HG03521 (cell line): ENCODE measurements around the gene OMP.

Experiments used
- ATAC-seq: cut with Tn5 transposase; IDR thresholded peaks from one replicate; pipeline ENCODE4 v1.9.1; 2021; ENCODE audit warnings: mild to moderate bottlenecking, moderate library complexity; ENCODE audit not compliant: unreplicated experiment

Gene OMP

DNA sequence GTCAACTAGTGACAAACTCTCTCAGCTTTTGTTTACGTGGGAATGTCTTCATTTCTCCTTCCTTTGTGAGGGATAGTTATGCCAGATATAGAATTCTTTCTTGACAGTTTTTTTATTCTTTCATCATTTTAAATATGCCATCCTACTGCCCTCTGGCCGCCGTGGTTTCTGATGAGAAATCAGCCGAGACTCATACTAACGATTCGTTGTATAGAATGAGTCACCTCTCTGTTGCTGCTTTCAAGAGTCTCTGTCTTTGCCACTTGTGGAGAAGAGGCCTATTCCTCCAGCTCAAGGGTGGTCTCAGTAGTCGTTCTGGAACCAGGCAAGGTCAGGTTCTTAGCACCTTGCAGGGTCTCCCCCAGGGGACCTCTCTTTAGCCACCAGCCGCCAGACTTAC, 33.4 kb downstream of the OMP start:
- no peak for ATAC-seq

- no peak for ATAC-seq
These were observed 34.3 kb downstream of the OMP start for GRCh38 chr11:77136784-77137420.

DNA sequence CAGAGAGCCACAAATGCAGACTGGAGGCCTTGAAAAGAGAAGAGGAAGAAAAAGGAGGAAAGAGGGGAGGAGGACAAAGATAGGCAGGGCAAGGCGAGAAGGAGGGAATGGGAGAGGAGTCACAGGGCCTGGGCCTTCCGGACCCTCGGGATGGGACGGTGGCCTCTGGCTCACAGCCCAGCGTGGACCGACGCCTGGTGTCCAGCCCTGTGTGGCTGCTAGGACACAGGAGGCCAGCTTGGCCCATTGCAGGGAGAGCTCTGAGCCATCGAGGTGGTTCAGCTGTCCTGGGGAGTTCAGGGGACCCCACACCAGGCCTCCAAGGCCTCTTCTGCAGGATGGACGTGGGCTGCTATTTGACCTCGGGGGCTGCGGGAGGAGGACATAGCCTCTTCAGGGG, 34.8 kb downstream of the OMP start:
- ATAC-seq: no peak

DNA sequence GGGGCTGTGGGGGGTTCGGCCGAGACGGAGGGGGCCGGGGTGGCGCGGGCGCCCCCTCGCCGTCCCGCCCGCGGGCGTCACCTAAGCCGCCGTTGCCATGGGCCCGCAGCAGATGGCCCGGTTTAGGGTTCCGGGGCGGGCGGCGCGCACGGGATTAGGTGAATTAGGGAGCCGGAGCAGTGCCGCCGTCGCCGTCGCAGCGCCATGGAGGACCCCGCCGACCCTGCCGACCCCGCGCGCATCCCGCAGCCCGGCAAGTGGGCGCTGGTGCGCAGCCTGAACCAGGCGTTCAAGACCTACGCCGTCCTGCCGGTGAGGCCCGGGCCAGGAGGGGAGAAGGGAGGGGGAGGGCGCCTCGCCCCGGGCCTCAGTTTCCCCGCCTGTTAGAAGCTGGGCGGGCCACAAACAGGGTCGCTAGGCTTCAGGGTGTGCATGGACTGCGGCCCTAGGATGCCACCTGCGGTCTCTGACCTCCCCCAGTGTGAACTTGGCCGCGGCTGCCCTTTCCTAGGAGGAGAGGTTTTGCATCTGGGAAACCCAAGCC, 35.5 kb downstream of the OMP start:
- no peak for ATAC-seq

DNA sequence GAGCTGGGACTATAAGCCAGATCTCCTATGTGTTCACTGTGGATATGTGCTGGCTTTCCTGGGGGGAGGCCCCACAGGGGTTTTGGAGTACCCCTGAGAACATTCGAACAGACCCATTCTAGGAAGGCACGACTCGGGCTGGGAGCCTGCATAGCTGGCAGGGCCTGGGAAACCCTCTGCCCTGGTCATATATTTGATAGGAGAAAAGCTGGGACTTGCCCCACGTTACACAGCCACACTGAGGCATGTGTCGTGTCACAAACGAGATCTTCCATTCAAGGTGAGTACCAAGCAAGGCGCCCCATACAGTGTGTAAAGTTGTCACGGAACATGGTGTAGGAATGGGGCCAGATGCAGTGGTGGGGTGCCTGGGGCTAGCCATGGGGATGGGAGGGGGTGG, 36.6 kb downstream of the OMP start:
- no peak for ATAC-seq

- ATAC-seq: no peak
These were observed 37.7 kb downstream of the OMP start for GRCh38 chr11:77140231-77140851.

GRCh38 chr11:77141034-77141433, 38.4 kb downstream of the OMP start:
- ATAC-seq: no peak

- ATAC-seq: no peak
These were observed 38.8 kb downstream of the OMP start for GRCh38 chr11:77141475-77141874.

GRCh38 chr11:77142091-77142975, 39.7 kb downstream of the OMP start:
- no peak for ATAC-seq

DNA sequence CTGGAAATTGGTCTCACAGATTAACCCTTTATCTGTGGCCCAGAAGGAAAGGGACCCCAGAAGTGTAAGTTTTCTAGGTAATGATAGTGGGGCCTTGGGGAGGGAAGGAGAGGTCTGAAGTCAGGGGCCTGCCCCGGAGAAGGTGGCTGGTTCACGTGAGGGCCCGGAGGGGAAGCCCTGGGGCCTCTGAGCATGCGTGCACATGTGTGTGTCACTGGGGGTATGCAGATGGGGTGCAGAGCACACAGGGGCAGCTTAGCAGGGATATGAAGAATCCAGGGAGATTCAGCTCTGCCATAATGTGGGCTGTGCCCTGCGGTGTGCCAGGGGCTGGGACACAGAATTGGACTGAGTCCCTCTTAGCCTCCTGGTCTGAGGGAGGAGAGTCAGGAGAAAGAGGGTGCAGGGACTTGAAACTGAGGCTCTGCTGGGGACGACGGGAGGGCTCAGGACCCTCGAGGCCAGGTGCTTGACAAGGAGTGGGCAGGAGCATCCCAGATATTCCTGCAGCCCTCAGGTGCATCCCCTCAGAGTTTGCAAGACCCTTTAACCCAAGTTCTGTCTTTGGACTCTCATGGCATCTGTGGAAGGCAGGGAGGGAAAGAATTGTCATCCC, 40.9 kb downstream of the OMP start:
- no peak for ATAC-seq

- ATAC-seq: no peak
These were observed 41.7 kb downstream of the OMP start for GRCh38 chr11:77144196-77144856.

DNA sequence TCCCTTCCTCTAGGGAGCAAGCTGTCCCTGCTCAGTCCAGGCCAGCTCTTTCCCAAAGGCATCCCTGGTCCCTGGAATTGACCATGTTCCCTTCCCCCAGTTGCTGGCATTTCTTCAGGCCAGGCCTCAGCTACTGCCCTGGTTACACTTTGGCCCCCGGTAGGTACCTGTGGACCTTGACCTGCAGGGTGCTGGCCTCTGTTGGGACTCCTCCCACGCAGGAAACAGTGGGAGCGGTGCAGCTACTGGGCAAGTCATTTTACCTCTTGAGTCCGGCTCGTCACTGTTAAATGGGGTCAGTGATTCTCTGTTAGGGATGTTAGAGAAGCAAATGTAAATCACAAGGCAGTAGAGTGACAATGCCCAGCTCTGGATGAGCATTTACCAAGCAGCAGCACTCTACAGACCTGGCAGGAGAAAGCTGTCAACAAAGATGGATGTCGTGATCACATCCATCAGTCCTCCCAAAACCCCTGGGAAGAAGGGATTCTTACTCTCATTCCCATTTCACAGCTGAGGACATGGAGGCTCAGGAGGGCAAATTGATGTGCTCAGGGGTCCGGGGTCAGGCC, 42.3 kb downstream of the OMP start:
- no peak for ATAC-seq

GRCh38 chr11:77146261-77147035, 43.8 kb downstream of the OMP start:
- ATAC-seq: no peak

GRCh38 chr11:77147036-77147315, 44.3 kb downstream of the OMP start:
- ATAC-seq: no peak

DNA sequence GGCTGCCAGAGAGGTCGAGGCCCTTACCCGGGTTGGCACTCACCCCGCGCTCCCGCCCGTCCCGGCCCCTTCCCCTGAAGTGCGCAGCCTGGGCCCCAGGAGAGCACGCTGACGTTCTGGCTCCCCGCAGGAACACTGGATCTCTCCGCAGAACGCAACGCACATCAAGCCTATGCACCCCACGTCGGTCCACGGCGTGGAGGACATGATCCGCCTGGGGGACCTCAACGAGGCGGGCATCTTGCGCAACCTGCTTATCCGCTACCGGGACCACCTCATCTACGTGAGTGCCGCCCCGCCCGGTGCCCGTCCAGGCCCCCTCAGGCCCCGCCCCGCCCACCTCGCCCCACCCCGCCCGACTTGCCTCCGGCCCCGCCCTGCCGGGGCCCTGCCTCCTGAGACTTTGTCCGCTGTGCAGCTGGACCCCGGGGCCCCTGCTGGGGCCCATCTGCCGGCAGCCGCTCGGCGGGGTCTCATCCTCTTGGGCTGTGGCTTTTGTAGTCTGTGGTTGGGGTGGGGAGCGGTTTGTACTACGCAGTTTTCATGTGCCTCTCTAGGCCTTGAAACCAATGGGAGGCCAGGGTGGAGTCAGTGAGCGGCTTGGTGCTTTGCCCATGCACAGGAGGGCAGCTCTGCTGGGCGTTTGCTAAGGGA, 45.2 kb downstream of the OMP start:
- ATAC-seq: no peak

GRCh38 chr11:77148963-77149715, 46.5 kb downstream of the OMP start:
- ATAC-seq: no peak

- ATAC-seq: no peak
These were observed 47.2 kb downstream of the OMP start for GRCh38 chr11:77149716-77150392.

DNA sequence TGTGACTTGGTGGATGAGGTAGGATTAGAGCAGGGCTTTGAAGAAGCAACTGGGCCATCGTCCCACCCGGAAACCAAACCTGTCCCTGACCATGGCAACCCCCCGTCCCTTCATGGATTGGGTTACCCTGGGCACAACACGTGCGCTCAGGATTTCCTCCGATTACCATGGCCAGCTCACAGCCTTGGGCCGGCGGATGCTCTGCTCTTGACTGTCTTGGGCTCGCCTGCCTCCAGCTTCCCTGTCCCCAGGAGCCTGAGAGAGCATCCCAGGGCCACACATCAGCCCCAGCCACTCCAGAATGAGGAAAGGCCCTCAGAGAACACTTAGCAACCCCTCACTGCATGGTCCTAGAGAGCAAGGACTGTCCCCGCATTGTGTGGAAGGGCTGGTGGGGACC, 48.2 kb downstream of the OMP start:
- no peak for ATAC-seq
